DND-41 (cell line): ENCODE results near the gene HIGD1B.

Source experiments
- CTCF ChIP-seq: IDR thresholded peaks from 2 replicates; pipeline ENCODE4 v1.5.1; 2012; ENCODE audit warnings: borderline replicate concordance, low read length, moderate library complexity, mild to moderate bottlenecking; ENCODE audit not compliant: poor library complexity, severe bottlenecking; ENCODE audit errors: extremely low read depth
- EZH2 ChIP-seq: IDR thresholded peaks from 3 replicates; pipeline ENCODE4 v1.6.1; 2012; ENCODE audit warnings: borderline replicate concordance, low read depth, mild to moderate bottlenecking, moderate library complexity, low read length, inconsistent platforms; ENCODE audit not compliant: severe bottlenecking

GRCh38 chr17:44865931-44866330 lies 18.2 kb downstream of the HIGD1B start:
- TF ChIP-seq CTCF (no peak), EZH2 (no peak)
